Measurements from ENCODE around the gene CEP19.

Gene CEP19

DNA sequence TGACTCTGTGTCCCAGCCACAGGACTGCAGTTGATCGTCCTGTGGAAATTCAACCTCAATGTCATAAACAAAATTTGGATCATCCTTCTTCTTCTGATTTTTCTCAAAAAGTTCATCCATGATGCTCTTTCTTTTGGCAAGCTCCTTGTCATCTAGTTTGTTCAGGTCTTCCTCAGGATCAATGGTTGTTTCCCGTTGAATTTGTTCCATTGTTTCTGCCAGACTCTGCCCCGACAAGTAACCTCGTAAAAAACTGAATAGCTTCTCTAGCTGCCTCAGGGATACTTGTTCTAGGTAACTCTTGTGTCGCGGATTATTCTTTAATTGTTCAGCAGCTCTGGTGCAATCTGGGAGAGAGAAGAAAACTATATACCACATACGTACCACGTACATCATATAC lies 4.5 kb downstream of the CEP19 start:
- no peak for DNase-seq

DNA sequence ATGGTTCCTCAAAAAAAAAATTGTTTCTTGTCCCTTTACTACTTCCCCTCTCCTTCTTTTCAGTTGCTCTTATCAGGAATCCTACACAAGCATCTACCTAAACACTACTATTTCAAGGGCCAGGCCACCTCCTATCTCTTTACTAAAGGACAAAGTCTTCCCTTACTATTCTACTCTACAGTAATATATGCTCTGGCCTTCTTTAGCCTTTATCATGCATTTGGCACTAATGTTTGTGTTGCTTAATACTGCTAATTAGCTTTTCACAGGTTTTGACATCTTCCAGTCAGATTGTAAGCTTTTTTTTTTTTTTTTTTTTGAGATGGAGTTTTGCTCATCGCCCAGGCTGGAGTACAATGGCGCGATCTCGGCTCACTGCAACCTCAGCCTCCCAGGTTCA lies 5.3 kb downstream of the CEP19 start:
- no peak for DNase-seq

DNA sequence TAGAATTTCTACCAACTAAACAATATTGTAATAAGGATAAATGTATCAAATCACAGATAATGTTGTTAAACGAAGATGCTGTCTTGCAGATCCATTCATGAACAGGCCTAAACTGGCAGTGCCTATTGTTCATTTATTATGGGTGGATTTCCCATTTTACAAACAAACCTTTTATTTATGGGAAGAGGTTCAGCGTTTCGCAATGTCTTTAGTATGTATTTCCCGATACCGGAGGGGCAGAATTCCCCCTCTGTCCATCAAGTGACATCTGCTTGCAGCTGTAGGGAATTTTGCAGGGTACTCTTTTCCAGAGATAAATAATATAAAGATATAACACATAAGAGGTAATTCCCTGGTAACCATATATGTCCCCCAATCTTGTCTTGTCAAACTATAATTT lies 5.7 kb downstream of the CEP19 start:
- no peak for DNase-seq

DNA sequence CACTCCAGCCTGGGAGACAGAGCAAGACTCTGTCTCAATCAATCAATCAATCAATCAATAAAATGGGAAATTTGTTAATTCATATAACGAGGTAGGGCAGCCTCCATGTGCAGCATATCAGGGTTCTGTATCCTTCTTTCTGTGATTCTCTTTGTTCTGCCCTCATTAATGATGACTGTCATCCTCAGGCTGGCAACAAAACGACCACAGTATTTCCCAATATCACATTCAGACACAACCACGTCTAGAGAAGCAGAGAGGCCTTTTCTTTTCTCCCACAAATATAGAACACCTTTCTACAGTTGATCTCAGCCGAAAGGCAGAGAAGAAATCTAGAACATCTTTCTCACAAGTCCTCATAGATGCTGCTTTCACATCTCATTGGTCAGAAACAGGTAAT lies 11.2 kb downstream of the CEP19 start:
- no peak for DNase-seq

DNA sequence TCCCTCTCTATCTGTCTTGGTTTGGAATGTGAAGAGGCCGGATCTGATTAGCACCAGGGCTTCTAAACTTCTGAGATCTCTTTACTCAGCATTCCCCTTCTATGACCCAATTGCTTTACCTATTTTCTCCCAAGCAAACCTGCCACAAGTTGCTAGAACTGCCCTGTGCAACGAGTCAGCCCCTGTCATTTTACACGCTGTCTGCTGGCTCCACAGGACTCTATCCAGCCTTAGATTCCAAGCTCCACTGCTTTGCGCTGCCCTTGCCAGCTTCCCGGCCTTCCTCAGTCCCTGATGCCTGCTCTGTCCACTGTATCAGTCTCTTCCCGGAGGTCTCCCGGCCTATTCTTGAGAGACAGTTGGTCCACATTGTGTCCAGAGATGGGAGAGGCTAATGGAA lies 12.3 kb downstream of the CEP19 start:
- DNase-seq = no peak

DNA sequence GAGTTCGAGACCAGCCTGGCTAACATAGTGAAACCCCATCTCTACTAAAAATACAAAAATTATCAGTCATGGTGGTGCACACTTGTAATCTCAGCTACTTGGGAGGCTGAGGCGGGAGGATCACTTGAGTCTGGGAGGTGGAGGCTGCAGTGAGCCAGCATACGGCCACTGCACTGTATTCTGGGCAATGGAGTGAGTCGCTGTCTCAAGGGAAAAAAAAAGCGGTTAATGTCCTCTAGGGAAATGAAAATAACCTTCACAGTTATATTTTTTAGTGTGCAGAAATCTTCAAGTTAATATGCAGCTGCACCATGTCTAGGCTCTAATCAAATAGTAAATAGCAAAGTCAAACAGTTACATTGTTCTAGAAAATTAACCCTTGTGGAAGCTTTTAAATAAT lies 14.8 kb downstream of the CEP19 start:
- DNase-seq = no peak

DNA sequence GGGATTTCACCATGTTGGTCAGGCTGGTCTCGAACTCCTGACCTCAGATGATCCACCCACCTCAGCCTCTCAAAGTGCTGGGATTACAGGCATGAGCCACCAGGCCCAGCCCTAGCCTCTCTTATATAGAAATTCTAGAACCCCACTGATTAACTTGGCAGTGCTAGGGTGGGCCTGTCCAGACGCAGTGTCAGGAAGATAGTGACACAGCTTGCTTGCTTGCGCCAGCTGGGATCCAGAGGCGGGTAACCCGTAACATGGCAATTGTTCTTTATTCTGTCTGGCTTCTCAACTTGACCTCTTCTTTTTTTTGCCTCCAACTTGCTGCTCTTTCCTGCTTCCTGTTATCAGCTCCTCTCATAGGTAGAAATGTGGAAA lies 16.2 kb downstream of the CEP19 start:
- DNase-seq = no peak

DNA sequence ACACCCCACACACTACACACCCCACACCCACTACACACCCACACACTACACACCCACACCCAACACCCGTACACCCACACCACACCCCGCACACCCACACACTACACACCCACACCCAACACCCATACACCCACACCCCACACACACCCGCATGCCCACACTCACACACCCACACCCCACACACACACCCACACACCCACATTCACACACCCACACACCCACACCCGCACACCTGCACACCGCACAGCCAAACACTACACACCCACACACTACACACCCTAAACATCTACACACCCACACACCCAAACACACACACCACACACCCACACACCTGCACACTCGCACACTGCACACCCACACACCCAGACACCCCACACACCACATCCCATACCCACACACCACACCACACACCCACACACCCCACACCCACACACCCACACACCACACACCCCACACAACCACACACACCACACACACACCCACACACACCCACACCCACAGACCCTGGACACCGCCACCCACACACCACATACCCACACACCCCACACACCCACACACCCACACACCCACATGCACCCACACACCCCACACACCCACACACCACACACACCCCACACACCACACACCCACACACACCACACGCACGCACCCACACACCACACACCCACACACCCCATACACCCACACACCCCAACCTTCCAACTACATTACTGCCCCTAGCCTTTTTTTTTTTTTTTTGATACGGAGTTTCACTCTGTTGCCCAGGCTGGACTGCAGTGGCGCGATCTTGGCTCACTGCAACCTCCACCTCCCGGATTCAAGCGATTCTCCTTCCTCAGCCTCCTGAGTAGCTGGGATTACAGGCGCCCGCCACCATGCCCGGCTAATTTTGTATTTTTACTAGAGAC lies 16.9 kb downstream of the CEP19 start:
- no peak for DNase-seq

DNA sequence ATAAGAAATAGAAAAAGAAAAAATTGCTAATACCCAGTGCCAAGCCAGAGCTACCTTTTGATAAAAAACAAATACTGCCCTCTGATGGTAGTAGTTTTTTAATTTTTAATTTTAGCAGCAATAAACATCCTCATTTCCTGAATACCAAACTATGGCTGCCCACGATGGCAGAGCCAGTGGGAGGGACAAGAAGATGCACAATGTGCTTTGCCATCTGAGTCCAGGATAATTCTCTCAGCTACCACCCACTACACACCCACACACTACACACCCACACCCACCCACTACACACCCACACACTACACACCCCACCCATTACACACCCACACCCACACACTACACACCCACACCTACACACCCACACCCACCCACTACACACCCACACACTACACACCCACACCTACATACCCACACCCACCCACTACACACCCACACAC lies 17.8 kb downstream of the CEP19 start:
- no peak for DNase-seq

DNA sequence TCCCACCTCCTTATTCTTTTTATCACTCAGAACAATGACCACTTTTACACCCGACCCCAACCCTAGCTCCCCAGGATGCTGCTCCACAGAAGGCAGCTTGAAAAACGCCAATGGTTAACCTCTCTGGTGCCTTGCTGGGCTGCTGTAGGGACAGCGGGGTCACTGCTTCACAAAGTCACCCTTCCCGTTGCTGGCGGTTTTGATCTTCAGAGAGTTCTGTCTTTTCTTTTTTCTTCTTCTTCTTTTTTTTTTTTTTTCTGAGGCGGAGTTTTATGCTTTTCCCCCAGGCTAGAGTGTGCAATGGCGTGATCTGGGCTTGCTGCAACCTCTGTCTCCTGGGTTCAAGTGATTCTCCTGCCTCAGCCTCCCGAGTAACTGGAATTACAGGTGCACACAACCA lies 20.7 kb downstream of the CEP19 start:
- DNase-seq = no peak

DNA sequence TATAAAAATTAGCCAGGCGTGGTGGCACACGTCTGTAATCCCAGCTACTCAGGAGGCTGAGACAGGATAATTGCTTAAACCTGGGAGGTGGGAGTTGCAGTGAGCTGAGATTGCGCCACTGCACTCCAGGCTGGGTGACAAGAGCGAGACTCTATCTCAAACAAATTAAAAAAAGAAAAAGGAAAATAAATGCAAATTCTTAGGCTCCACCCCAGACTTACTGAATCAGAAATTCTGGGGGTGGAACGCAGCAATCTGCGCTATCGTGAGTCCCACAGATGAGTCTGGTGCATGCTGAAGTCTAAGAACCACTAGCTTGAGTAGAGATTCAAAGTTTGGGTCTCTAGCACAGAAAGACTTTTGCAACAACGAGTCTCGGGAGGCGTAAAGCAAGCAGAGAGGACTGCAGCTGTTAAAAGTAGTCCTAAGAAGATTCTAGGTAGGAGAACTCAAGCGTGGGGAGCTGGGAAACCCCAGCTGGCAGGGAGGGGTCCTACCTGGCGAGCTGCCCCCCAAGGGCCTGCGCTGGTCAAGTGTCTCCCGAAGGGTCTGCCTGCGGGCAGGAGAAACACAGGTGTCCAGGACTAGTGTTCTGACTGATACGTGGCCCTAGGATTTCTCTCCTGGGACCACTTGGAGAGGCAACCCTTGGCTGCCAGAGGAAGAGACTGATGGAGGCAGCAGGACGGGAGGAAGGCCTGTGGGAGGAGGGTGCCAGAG lies 21.9 kb downstream of the CEP19 start:
- no peak for DNase-seq

DNA sequence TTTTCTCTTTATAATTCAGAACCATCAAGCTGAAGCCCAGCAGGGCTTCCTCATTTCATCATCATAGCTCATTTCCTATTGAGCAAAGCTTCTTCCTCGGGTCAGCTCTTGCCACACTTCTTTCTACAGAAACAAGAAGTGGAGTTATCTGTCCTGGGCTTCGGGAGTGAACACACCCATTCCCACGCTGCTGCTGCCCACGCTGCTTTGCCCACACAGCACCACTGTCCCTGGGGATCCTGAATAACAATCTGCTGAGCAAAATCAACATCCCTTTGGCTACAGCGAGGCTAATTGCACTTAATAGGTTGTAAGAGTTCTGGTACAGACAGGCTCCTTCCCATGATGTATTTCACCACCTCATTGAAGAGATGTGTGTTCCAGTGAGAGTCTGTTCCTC lies 23.7 kb downstream of the CEP19 start:
- peak; percentile 41 for DNase-seq

DNA sequence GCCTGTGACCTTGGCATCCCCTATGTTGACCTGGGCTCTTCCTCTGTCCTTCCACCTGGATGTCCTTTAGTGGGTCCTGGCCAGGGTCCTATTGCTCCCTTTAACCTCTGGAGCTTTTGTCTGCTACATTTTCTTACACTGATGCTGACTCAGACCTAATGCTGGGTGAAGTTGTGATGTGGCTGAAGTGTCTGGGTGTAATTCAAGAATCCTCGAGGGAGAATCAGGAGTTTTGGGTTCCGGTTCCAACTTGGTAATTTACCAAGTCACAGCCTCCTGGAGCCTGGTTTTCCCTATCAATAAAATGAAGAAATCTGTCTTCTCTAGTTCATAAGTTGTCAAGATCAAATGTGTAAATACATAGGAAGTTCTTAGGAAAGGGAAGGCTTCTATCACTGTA lies 25.6 kb downstream of the CEP19 start:
- no peak for DNase-seq

DNA sequence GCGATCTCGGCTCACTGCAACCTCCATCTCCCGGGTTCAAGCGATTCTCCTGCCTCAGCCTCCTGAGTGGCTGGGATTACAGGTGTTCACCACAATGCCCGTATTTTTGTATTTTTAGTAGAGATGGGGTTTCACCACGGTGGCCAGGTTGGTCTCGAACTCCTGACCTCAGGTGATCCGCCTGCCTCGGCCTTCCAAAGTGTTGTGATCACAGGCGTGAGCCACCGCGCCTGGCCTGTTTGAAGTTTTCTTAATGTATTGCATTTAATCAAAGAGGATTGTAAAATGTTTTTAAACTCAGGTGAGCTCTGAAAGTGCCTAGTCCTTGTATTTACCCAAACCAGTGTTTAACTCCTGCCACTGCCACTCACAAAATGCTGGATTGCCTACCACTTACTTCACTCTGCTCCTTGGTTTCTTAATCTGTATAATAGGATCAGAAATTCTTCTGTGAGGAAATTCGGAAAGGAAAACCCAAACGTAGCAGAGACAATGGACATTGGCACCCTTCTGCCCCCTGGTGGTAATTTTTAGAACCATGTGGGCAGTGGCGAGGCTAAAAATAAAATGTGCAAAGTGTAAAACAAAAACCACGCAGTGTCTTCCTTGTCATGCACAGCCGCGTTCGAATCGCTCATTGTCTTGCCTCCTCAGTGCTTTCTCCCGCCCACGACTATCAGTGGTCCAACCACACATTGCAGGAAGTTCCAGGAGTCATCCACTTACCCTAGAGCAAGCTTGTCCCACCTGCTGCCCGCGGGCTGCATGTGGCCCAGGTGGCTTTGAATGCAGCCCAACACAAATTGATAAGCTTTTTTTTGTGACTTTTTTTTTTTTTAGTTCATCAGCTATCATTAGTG lies 27.3 kb downstream of the CEP19 start:
- DNase-seq = peak; percentile 44

DNA sequence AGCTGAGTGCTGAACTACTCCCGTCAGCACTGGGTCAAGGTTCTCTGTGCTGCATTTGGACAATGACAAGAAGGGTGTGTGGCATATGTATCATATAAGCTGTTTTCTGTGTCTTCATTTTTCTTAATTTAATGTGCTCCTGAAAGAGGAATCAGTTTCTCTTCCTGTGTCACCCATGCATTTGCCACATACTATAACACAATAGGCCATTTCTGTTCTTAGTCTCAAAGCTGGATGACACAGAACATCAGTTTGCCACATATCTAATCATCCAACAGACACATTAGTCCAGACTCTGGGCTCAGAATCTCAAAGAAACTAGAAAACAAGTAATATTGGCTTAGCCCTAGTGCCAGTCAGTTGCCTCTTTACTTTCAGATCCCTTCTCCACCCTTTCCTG lies 34.1 kb downstream of the CEP19 start:
- no peak for DNase-seq

DNA sequence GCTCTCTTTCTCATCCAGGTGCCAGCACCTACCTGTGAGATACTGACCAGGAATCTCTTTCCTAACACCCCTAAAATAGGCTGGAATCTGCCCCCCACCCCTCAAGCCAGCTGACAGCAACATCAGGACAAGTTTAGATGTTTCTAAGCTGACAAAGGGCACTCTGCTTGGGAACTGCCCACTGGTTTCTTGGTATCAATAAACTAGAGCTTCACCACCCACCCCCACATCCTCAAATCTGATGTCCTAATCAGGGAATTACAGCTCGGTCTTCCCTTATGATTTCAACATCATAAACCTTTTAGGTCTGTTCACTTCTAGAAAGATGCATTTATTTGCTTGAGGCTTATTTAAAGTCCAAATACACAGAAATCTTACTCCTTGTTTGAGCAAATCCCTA lies 34.7 kb downstream of the CEP19 start:
- DNase-seq = no peak

DNA sequence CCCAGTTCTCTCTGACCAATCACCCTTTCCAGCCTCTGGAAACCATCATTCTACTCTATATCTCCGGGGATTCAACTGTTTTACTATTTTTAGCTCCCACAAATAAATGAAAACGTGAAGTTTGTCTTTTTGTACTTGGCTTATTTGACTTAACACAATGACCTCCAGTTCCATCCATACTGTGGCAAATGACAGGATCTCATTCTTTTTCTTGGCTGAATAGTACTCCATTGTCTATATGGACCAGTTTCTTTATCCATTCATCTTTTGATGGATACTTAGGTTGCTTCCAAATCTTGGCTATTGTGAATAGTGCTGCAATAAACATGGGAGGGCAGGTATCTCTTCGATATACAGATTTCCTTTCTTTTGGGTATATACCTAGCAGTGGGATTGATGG lies 38.4 kb downstream of the CEP19 start:
- no peak for DNase-seq

DNA sequence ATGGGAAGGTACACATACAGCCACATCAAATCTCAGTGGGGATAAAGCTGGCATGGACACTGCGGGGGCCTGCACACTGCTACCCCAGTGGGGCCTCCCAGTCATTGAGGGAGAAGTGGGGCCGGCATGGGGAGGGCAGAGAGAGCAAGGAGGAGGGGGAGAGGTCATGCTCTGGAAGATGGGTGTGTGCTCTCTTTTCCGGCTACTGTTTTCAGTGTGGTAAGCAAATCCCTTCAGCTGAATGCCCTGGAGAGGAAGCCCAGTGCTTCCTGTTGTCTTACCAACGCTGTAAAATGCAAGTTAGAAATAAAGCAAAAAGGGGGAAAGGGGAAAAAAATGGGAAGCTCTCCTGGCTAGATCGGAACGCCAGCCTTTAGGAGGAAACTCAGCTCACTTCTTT lies 41.7 kb downstream of the CEP19 start:
- no peak for DNase-seq

DNA sequence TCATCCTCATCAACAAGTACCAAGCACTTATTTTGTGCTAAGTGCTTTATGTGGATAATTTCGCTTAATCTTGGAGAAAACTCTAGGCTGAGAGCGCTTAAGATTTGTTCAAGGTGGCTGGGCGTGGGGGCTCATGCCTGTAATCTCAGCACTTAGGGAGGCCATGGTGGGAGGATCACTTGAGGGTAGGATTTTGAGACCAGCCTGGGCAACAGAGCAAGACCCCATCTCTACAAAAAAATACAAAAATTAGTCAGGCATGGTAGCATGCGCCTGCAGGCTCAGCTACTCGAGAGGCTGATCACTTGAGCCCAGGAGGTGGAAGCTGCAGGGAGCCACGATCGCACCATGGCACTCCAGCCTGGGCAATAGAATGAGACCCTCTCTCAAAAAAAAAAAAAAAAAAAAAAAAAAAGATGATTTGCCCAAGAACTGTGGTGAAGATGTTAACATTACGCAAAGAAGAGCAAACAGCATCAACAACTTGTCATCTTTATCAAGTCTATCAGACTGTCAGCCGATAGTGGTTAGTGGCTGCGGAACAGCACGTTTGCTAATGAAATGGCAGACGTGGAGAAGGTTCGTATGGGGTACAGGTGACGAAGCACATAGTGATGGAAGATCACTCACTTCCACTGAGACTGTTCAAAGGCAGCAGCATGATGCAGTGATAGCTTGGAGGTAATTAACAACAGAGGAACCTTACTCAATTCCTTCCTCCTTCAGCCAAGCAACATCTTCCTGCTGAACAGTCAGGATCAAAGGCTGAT lies 44.8 kb downstream of the CEP19 start:
- no peak for DNase-seq

DNA sequence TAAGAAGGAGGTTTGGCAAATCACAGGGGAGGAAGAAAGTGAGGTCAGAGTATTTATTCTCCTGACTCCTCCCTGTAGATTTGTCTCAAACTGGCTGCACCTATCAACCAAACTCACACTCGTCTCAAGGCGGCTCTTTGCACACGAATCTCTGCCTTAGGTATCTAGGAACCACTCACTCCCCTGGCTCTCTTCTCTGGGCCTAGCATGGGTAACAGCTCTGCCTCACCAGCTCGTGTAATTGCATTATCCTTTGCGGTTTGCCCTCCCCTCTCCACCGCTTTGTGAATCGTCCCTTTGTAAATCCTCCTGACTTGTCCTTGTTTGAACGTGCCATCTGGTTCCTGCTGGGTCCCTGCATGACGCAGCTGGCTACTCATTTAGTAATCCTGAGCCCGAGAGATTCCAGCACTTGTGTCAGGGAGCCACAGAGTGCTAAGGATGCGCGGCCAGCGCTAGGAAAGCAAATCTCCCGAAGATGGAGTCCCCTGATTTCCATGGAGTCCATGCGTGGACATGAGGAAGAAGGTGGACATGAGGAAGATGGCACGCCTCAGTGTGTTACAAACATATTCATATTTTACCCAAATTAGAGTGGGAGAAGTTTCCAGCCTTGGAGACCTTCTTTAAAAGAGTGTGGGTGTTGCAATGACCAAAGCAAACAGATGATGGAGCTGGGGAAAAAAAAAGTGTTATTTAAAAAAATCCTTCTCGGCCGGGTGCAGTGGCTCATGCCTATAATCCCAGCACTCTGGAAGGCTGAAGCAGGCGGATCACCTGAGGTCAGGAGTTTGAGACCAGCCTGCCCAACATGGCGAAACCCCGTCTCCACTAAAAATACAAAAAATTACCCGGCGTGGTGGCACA lies 45.8 kb downstream of the CEP19 start:
- DNase-seq = peak; percentile 51

DNA sequence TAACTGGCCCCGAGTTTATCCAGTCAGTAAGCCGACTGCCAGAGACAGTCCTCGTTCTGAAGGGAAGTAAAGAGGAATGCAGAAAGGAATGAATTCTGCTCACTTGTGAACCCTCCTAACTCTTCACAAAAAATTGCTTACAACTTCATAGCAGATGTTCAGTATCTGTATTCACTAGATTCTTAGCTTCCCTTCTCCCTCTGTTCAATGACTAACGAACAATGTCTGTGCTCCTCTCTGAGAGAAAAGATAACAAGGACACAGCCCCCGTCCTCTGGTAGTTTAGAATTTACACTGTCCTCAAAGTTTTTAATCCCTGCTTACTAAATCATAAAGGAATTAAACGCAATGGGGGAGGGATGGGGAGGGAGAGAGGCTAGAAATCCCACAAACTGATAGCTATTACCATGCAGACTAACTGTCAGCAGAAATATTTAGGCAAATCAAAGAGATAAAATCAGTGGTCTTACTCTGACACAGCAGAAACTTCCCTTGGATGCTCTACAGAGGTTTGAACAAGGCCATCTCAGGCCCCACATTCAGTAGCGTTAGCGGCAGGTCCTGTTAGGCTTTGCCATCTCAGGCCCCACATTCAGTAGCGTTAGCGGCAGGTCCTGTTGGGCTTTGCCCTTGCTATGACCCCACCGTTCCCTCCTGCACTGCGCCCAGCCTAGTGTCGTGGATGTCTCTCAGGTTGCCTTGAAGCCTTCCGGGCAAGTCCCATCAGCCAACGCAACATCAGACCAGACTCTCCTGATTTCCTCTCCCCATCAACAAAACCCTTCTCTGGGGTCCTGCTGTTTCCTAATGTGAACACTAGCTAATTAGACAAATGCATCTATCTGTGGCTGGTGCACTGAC lies 49.1 kb downstream of the CEP19 start:
- peak; percentile 58 for DNase-seq

Data from fibroblast of skin of right biceps (primary cell).